H1 (cell line): ENCODE results near the gene IFT20. TPM values are rescaled to one million over a fixed set of nuclear protein-coding genes. Genes with fewer than 3 reads are reported as not detected.

Experiments
- BRCA1 ChIP-seq: IDR thresholded peaks from 2 replicates; pipeline ENCODE4 v1.6.1; 2012; ENCODE audit warnings: low read depth, low read length, improper control_type of control experiment
- CTBP2 ChIP-seq: IDR thresholded peaks from 2 replicates; pipeline ENCODE4 v1.7.0; 2011; ENCODE audit warnings: borderline replicate concordance, mild to moderate bottlenecking, moderate library complexity, mixed read lengths, low read length; ENCODE audit not compliant: insufficient read depth, insufficient read length
- JUND ChIP-seq: IDR thresholded peaks from 2 replicates; pipeline ENCODE4 v1.6.1; 2011; ENCODE audit warnings: mild to moderate bottlenecking, improper control_type of control experiment, low read length
- NANOG ChIP-seq: IDR thresholded peaks from 2 replicates; pipeline ENCODE4 v1.6.1; 2011; ENCODE audit warnings: low read length, low read depth, mild to moderate bottlenecking, inconsistent platforms; ENCODE audit not compliant: insufficient read depth, poor library complexity, severe bottlenecking
- SP2 ChIP-seq: IDR thresholded peaks from 2 replicates; pipeline ENCODE4 v1.6.1; 2012; ENCODE audit warnings: mild to moderate bottlenecking, low read length, inconsistent platforms
- USF2 ChIP-seq: IDR thresholded peaks from 2 replicates; pipeline ENCODE4 v1.6.1; 2011; ENCODE audit warnings: low read length, improper control_type of control experiment
- polyA plus RNA-seq, 7 experiments: library from polyadenylated mRNA; depleted of rRNA in 3 of 7; stranded (reverse) in 5 of 7; unstranded in 2 of 7; fragments of >200 nt in 5 of 7; fragments of 200-250 nt in 2 of 7; gene quantifications; 1 replicate in 5 of 7; 2 replicates in 1 of 7; 4 replicates in 1 of 7; pipeline versions ENCODE4 v1.2.1 to v1.2.3, GENCODE V29; 2011 to 2013; ENCODE audit warnings: missing spikeins in 2 of 7, mixed read lengths in 2 of 7
- total RNA-seq: library from RNA; stranded (reverse); fragmentation: NEBNext Ultra II Directional; extraction: Animal tissue kit (Norgen Biotek cat#: 25700); gene quantifications from 2 replicates; pipeline ENCODE4 v1.2.1, GENCODE V29; 2021

IFT20 gene
- total and polyA plus RNA-seq, 2 of the 8 experiments (the other 6 are each of a cell fraction or from before 2014, with no cell fraction given): 9.0 to 21.0 TPM

DNA sequence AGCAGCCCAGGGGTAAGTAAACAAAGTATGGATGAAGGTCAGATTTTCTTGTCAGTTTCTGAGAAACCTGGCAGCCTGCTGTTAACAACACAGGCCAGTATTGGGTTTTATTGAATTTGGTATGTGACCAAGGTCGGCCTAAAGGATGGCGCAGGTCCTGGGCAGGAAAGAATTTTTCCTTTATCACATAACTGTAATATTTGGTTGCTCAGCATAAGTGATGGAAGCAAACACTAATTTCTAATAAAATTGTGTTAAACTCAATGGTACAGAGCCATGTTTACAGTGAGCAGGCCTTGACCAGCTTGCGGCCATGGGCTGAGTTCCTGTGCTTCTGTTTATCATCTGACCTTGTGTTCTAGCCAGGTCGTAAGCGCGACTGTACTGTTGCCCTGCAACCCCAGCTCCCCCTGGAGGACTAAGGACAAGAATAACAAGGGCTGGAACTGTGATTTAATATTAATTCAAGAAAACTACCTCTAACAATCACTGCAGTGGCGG, 11.5 kb upstream of the IFT20 start (continued):
- TF ChIP-seq USF2: no peak
- no peak for TF ChIP-seq SP2
- no peak for TF ChIP-seq BRCA1
- no peak for TF ChIP-seq CTBP2
- TF ChIP-seq JUND: no peak
- no peak for TF ChIP-seq NANOG
